ENCODE results near the gene SH3PXD2B. TPM values are rescaled to one million over a fixed set of nuclear protein-coding genes. Genes with fewer than 3 reads are reported as not detected.

The SH3PXD2B gene
- total and polyA plus RNA-seq, 11 donors = 1.1 to 22.7 (median 6.9) TPM

- H3K27me3 ChIP-seq = no peaks in the 10 kb centered on the region
- intact Hi-C loops (cut with DNase I) = no loop called here
- H3K4me3 ChIP-seq = no peak overlapping the region
- DNase-seq (no peak), ATAC-seq (no peak)
- TF ChIP-seq POLR2A (IDR thresholded peaks at IDR 0.05) = no peak
- no peak for TF ChIP-seq CTCF (IDR thresholded peaks at IDR 0.05)
- peaks cover 0 to 4% (median 0%) of the 10 kb centered on the region in 12 donors for H3K4me1 ChIP-seq
- H3K36me3 ChIP-seq = peaks cover 0 to 33% (median 17%) of the 10 kb centered on the region in 9 donors
- no peak overlapping the region for H3K27ac ChIP-seq
- H3K9me3 ChIP-seq = peaks cover 0 to 14% (median 4%) of the 10 kb centered on the region in 12 donors
- WGBS, 4 donors = 71 to 91% (median 79%) methylated on average over 5 of the region's 5 CpGs
These were observed 58.8 kb downstream of the SH3PXD2B start for GRCh38 chr5:172395483-172395882.

- Histone ChIP-seq H3K36me3 (peaks cover 0 to 47% (median 35%) of the 10 kb centered on the region in 9 donors), H3K4me1 (no peaks in the 10 kb centered on the region), H3K27me3 (no peaks in the 10 kb centered on the region), H3K9me3 (no peaks in the 10 kb centered on the region), H3K4me3 (no peak overlapping the region), H3K27ac (no peak overlapping the region)
- no peak for ATAC-seq
- intact Hi-C loops (cut with DNase I) = no loop called here
- no peak for DNase-seq
- 50 to 100% (median 80%) methylated on average over 2 of the region's 2 CpGs for WGBS, 4 donors
- TF ChIP-seq CTCF (IDR thresholded peaks at IDR 0.05) (no peak), POLR2A (IDR thresholded peaks at IDR 0.05) (no peak)
These were observed 64.7 kb downstream of the SH3PXD2B start for GRCh38 chr5:172389578-172390112.

GRCh38 chr5:172388246-172388733 is 66.0 kb downstream of the SH3PXD2B start:
- 83 to 91% (median 89%) methylated on average over 2 of the region's 2 CpGs for WGBS, 4 donors
- H3K9me3 ChIP-seq = no peaks in the 10 kb centered on the region
- H3K27ac ChIP-seq = no peak overlapping the region
- peaks cover 0 to 34% (median 23%) of the 10 kb centered on the region in 9 donors for H3K36me3 ChIP-seq
- no peak overlapping the region for H3K4me3 ChIP-seq
- no peaks in the 10 kb centered on the region for H3K4me1 ChIP-seq
- intact Hi-C loops (cut with DNase I) = no loop called here
- no peaks in the 10 kb centered on the region for H3K27me3 ChIP-seq
- no peak for ATAC-seq
- TF ChIP-seq POLR2A (IDR thresholded peaks at IDR 0.05) (no peak), CTCF (IDR thresholded peaks at IDR 0.05) (no peak)
- DNase-seq = no peak

GRCh38 chr5:172385707-172386106 is 68.6 kb downstream of the SH3PXD2B start:
- no peak overlapping the region for H3K4me3 ChIP-seq
- H3K9me3 ChIP-seq = no peaks in the 10 kb centered on the region
- H3K27me3 ChIP-seq = no peaks in the 10 kb centered on the region
- intact Hi-C loops (cut with DNase I) = no loop called here
- WGBS, 4 donors = 86 to 89% (median 87%) methylated on average over 5 of the region's 5 CpGs
- no peak for TF ChIP-seq CTCF (IDR thresholded peaks at IDR 0.05)
- TF ChIP-seq POLR2A (IDR thresholded peaks at IDR 0.05) = no peak
- H3K4me1 ChIP-seq = peaks cover 0 to 7% (median 0%) of the 10 kb centered on the region in 12 donors
- ATAC-seq = no peak
- DNase-seq = no peak
- H3K36me3 ChIP-seq = peaks cover 0 to 46% (median 5%) of the 10 kb centered on the region in 9 donors
- H3K27ac ChIP-seq = no peak overlapping the region
